ENCODE measurements around the gene SNRNP200. TPM values are rescaled to one million over a fixed set of nuclear protein-coding genes. Genes with fewer than 3 reads are reported as not detected.

The SNRNP200 gene
- polyA plus RNA-seq, 2 of the 4 experiments (the other 2 are of a cell fraction) = 118 to 202 TPM

GRCh38 chr2:96330407-96330806, 25.1 kb upstream of the SNRNP200 start:
- no peak overlapping the region for H3K4me3 ChIP-seq
- ChIA-PET POLR2A (interaction anchor here (0.9 kb wide), 1 partner anchor 9 kb away, joined by 3 read pairs; no protein-coding TSS in a partner anchor), CTCF (interaction anchor here (0.5 to 1.4 kb wide), 4 partner anchors 9 to 249 kb away, joined by 3 read pairs; partner anchors contain the start of gene ASTL)
- no peak overlapping the region for H3K27ac ChIP-seq
- no peaks in the 10 kb centered on the region for H3K9me3 ChIP-seq
- no peak for FAIRE-seq
- peak in 1 of 2 experiments; percentile 16 for DNase-seq (ENCODE audit: low read depth in 1 of 2, low spot score in 1 of 2)
- ATAC-seq = no peak
- WGBS (ENCODE audit: missing lambda C conversion rate) = 71% methylated on average over 1 of the region's 1 CpG
- no peak for TF ChIP-seq NR3C1 (IDR thresholded peaks at IDR 0.05)
- TF ChIP-seq HES2 (IDR thresholded peaks at IDR 0.05) = no peak
- TF ChIP-seq CEBPB (IDR thresholded peaks at IDR 0.05) = no peak
- TF ChIP-seq POLR2A (IDR thresholded peaks at IDR 0.05; ENCODE audit: low read length) = no peak
- no peak for TF ChIP-seq SMC3 (IDR thresholded peaks at IDR 0.05)
- TF ChIP-seq ZSCAN20 (CRISPR knock-in tag; IDR thresholded peaks at IDR 0.05) = no peak
- TF ChIP-seq FOSB (CRISPR knock-in tag; IDR thresholded peaks at IDR 0.05) = no peak
- TF ChIP-seq KDM5A (IDR thresholded peaks at IDR 0.05) = no peak
- TF ChIP-seq HOXB13 (CRISPR knock-in tag; IDR thresholded peaks at IDR 0.05; ENCODE audit: low read depth) = no peak
- no peak for TF ChIP-seq CHD4 (IDR thresholded peaks at IDR 0.05; ENCODE audit: borderline replicate concordance)
- no peak for TF ChIP-seq PHF8 (IDR thresholded peaks at IDR 0.05; ENCODE audit: borderline replicate concordance, low read depth)
- no peak for TF ChIP-seq ZFP36 (IDR thresholded peaks at IDR 0.05; ENCODE audit: borderline replicate concordance, partially characterized antibody)
- TF ChIP-seq RNF2 (IDR thresholded peaks at IDR 0.05; ENCODE audit: borderline replicate concordance, low read depth) = no peak
- no peak for TF ChIP-seq TP53 (CRISPR knock-in tag; IDR thresholded peaks at IDR 0.05)
- H3K4me2 ChIP-seq = no peak overlapping the region
- H3K4me1 ChIP-seq = peaks cover 10% of the 10 kb centered on the region

- DNase-seq (ENCODE audit: low read depth in 1 of 2, low spot score in 1 of 2) = no peak
- no peak for ATAC-seq
- no peak overlapping the region for H3K4me2 ChIP-seq
- no peaks in the 10 kb centered on the region for H3K9me3 ChIP-seq
- ChIA-PET POLR2A (interaction anchor here (0.9 to 1.0 kb wide), 2 partner anchors 9 kb away, joined by 3 read pairs; no protein-coding TSS in a partner anchor), CTCF (interaction anchor here (0.5 to 1.2 kb wide), 2 partner anchors 29 to 191 kb away, joined by 3 read pairs; partner anchors contain the start of gene ASTL)
- no peak for FAIRE-seq
- no peak overlapping the region for H3K27ac ChIP-seq
- H3K4me1 ChIP-seq = peaks cover 10% of the 10 kb centered on the region
- 81% methylated on average over 6 of the region's 6 CpGs for WGBS (ENCODE audit: missing lambda C conversion rate)
- no peak overlapping the region for H3K4me3 ChIP-seq
- TF ChIP-seq CEBPB (IDR thresholded peaks at IDR 0.05) (peak; percentile 30 to 63; a peak in 3 of 4 replicates), RAD21 (conservative IDR thresholded peaks at IDR 0.05 in 1 of 2, IDR thresholded peaks at IDR 0.05 in 1 of 2) (no peak)
These were observed 24.5 kb upstream of the SNRNP200 start for GRCh38 chr2:96329874-96330273.

- TF ChIP-seq SREBF2 (IDR thresholded peaks at IDR 0.05) (no peak), POLR2AphosphoS2 (conservative IDR thresholded peaks at IDR 0.05; ENCODE audit: low read length) (no peak), PHF8 (IDR thresholded peaks at IDR 0.05; ENCODE audit: borderline replicate concordance, low read depth) (no peak), ZC3H11A (IDR thresholded peaks at IDR 0.05) (no peak), KDM5A (IDR thresholded peaks at IDR 0.05) (no peak)
- DNase-seq (ENCODE audit: low read depth in 1 of 2, low spot score in 1 of 2) = no peak
- Histone ChIP-seq H3K4me1 (peaks cover 6% of the 10 kb centered on the region; the same call in 2 of the 3 replicates), H3K27ac (no peak overlapping the region), H3K4me3 (no peak overlapping the region), H3K9me3 (no peaks in the 10 kb centered on the region), H3K4me2 (peak overlapping the region; percentile 23; the same call in 1 of the 3 replicates)
- no peak for ATAC-seq
- no peak for FAIRE-seq
- WGBS (ENCODE audit: missing lambda C conversion rate) = 25% methylated on average over 1 of the region's 1 CpG
- POLR2A ChIA-PET = interaction anchor here (0.6 to 1.0 kb wide), 3 partner anchors 9 to 224 kb away, joined by 3 to 5 read pairs (median 3); no protein-coding TSS in a partner anchor
- CTCF ChIA-PET = interaction anchor here (0.7 kb wide), 1 partner anchor 58 kb away, joined by 3 read pairs; no protein-coding TSS in a partner anchor
These were observed 24.1 kb upstream of the SNRNP200 start for GRCh38 chr2:96329456-96329855.

GRCh38 chr2:96326990-96327820, 21.9 kb upstream of the SNRNP200 start:
- FAIRE-seq = no peak
- Histone ChIP-seq H3K4me1 (peaks cover 6% of the 10 kb centered on the region; the same call in 2 of the 3 replicates), H3K9me3 (no peaks in the 10 kb centered on the region), H3K4me2 (no peak overlapping the region), H3K4me3 (no peak overlapping the region), H3K27ac (no peak overlapping the region)
- ATAC-seq = no peak
- ChIA-PET CTCF (interaction anchor here (1.2 to 1.5 kb wide), 3 partner anchors 10 to 181 kb away, joined by 3 read pairs; no protein-coding TSS in a partner anchor), POLR2A (no interaction called here)
- 83% methylated on average over 21 of the region's 21 CpGs for WGBS (ENCODE audit: missing lambda C conversion rate)
- no peak for DNase-seq (ENCODE audit: low read depth in 1 of 2, low spot score in 1 of 2)
- TF ChIP-seq EHMT2 (IDR thresholded peaks at IDR 0.05; ENCODE audit: low read depth) (no peak), CTCF (IDR thresholded peaks at IDR 0.05) (no peak), SREBF2 (IDR thresholded peaks at IDR 0.05) (no peak), JUN (IDR thresholded peaks at IDR 0.05) (no peak), KDM5A (IDR thresholded peaks at IDR 0.05) (no peak), ESRRA (IDR thresholded peaks at IDR 0.05; ENCODE audit: borderline replicate concordance, low read length) (no peak), USF2 (IDR thresholded peaks at IDR 0.05) (no peak), CHD4 (IDR thresholded peaks at IDR 0.05; ENCODE audit: borderline replicate concordance) (no peak), HOXB5 (CRISPR knock-in tag; IDR thresholded peaks at IDR 0.05) (no peak), HDAC2 (IDR thresholded peaks at IDR 0.05) (no peak), ATOH8 (CRISPR knock-in tag; IDR thresholded peaks at IDR 0.05; ENCODE audit: low read depth) (no peak)

Data from A549 (cell line).